ENCODE data around the gene MYO10. TPM values are rescaled to one million over a fixed set of nuclear protein-coding genes. Genes with fewer than 3 reads are reported as not detected.
"Not testable (repeated sequence)": the region's sequence is repeated elsewhere in the genome, so short reads cannot be mapped to it uniquely, and the experiment has no call there.

The MYO10 gene
- total and polyA plus RNA-seq, 4 donors: 4.8 to 19.8 (median 11.5) TPM

- ATAC-seq (ENCODE audit: low FRiP score) (no peak), DNase-seq (no peak)
- 63 to 66% methylated on average over 16 of the region's 16 CpGs for WGBS, 2 donors
- Histone ChIP-seq H3K9me3 (ENCODE audit: control insufficient read depth, low read length) (no peaks in the 10 kb centered on the region), H3K36me3 (ENCODE audit: control insufficient read depth in 1 of 2, insufficient read depth in 2 of 2, low read length in 1 of 2) (peaks cover 0 to 6% of the 10 kb centered on the region in 2 donors), H3K27me3 (ENCODE audit: control insufficient read depth in 1 of 2, insufficient read depth in 2 of 2, low read length in 1 of 2) (no peaks in the 10 kb centered on the region), H3K4me1 (ENCODE audit: control insufficient read depth in 1 of 2, insufficient read depth in 2 of 2, low read length in 2 of 2) (no peaks in the 10 kb centered on the region), H3K4me3 (ENCODE audit: low read length in 2 of 2) (no peak overlapping the region), H3K27ac (ENCODE audit: low read depth in 1 of 2, low read length in 2 of 2) (no peak overlapping the region)
- intact Hi-C loops (cut with DNase I): no loop called here
Measured at GRCh38 chr5:16759147-16759773, 176.8 kb downstream of the MYO10 start.

DNA sequence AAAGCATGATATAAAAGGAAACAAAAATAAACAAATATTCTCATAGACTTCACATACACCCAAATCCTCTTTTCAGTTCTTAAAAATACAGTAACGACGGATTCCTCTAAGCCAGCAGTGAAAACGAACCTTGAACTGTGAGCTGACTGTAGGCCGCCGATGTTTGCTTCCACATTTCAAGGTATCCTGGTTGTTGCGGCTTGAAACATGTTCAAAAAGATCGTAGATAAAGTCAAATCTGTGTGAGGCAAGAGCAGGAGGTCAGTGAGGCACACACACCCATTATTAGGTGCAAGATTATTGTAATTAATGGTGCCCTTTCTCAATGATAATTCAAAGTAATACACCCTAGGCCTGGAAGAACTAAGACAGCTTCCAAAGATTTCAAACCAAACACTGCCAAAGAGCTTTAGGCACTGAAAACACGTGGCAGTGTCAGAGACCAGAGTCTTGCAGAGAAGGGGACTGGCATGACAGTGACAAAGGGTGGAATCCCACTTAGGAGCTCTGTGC lies 178.0 kb downstream of the MYO10 start:
- DNase-seq (no peak), ATAC-seq (ENCODE audit: low FRiP score) (no peak)
- H3K9me3 ChIP-seq (ENCODE audit: control insufficient read depth, low read length): no peaks in the 10 kb centered on the region
- H3K27me3 ChIP-seq (ENCODE audit: control insufficient read depth in 1 of 2, insufficient read depth in 2 of 2, low read length in 1 of 2): no peaks in the 10 kb centered on the region
- H3K4me3 ChIP-seq (ENCODE audit: low read length in 2 of 2): no peak overlapping the region
- 77 to 83% methylated on average over 8 of the region's 8 CpGs for WGBS, 2 donors
- H3K27ac ChIP-seq (ENCODE audit: low read depth in 1 of 2, low read length in 2 of 2): no peak overlapping the region
- no peaks in the 10 kb centered on the region for H3K4me1 ChIP-seq (ENCODE audit: control insufficient read depth in 1 of 2, insufficient read depth in 2 of 2, low read length in 2 of 2)
- intact Hi-C loops (cut with DNase I): no loop called here
- H3K36me3 ChIP-seq (ENCODE audit: control insufficient read depth in 1 of 2, insufficient read depth in 2 of 2, low read length in 1 of 2): peaks cover 0 to 4% of the 10 kb centered on the region in 2 donors

DNA sequence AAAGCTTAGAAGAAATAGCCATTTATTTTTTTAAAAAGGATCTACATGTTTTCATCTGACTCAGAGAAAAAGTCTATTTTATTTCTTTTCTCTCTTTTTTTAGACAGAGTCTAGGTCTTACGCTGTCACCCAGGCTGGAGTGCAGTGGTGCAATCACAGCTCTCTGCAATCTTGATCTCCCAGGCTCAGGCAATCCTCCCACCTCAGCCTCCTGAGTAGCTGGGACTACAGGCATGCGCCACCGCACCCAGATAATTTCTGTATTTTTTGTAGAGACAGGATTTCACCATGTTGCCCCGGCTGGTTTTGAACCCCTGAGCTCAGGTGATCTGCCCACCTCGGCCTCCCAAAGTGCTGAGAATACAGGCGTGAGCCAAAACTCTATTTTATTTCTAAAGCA lies 178.5 kb downstream of the MYO10 start:
- H3K27me3 ChIP-seq (ENCODE audit: control insufficient read depth in 1 of 2, insufficient read depth in 2 of 2, low read length in 1 of 2); ATAC-seq (ENCODE audit: low FRiP score); H3K36me3 ChIP-seq (ENCODE audit: control insufficient read depth in 1 of 2, insufficient read depth in 2 of 2, low read length in 1 of 2); intact Hi-C loops (cut with DNase I); H3K4me3 ChIP-seq (ENCODE audit: low read length in 2 of 2); H3K9me3 ChIP-seq (ENCODE audit: control insufficient read depth, low read length); DNase-seq; H3K4me1 ChIP-seq (ENCODE audit: control insufficient read depth in 1 of 2, insufficient read depth in 2 of 2, low read length in 2 of 2); H3K27ac ChIP-seq (ENCODE audit: low read depth in 1 of 2, low read length in 2 of 2): not testable (repeated sequence)
- WGBS, 2 donors: 92 to 94% methylated on average over 6 of the region's 6 CpGs

- Histone ChIP-seq H3K9me3 (ENCODE audit: control insufficient read depth, low read length) (no peaks in the 10 kb centered on the region), H3K36me3 (ENCODE audit: control insufficient read depth in 1 of 2, insufficient read depth in 2 of 2, low read length in 1 of 2) (peaks cover 0 to 4% of the 10 kb centered on the region in 2 donors), H3K27ac (ENCODE audit: low read depth in 1 of 2, low read length in 2 of 2) (no peak overlapping the region), H3K4me3 (ENCODE audit: low read length in 2 of 2) (no peak overlapping the region), H3K27me3 (ENCODE audit: control insufficient read depth in 1 of 2, insufficient read depth in 2 of 2, low read length in 1 of 2) (no peaks in the 10 kb centered on the region), H3K4me1 (ENCODE audit: control insufficient read depth in 1 of 2, insufficient read depth in 2 of 2, low read length in 2 of 2) (no peaks in the 10 kb centered on the region)
- no peak for ATAC-seq (ENCODE audit: low FRiP score)
- intact Hi-C loops (cut with DNase I): no loop called here
- WGBS, 2 donors: 65 to 66% methylated on average over 5 to 6 of the region's 6 CpGs
- no peak for DNase-seq
Measured at GRCh38 chr5:16757146-16757545, 178.9 kb downstream of the MYO10 start.

DNA sequence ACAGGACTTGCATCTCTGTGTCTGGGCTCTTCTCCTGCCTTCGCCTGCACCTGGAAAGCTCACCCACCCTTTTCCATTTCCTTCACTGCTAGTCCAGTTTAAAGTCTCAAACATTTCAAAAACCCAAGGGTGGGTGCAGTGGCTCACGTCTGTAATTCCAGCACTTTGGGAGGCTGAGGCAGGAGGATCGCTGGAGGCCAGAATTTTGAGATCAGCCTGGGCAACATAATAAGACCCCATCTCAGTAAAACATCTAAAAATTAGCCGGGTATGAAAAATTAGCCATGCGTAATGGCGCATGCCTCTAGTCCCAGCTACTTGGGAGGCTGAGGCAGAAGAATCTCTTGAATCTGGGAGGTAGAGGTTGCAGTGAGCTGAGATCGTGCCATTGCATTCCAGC lies 179.4 kb downstream of the MYO10 start:
- Histone ChIP-seq H3K4me1 (ENCODE audit: control insufficient read depth in 1 of 2, insufficient read depth in 2 of 2, low read length in 2 of 2) (no peaks in the 10 kb centered on the region), H3K36me3 (ENCODE audit: control insufficient read depth in 1 of 2, insufficient read depth in 2 of 2, low read length in 1 of 2) (peaks cover 0 to 4% of the 10 kb centered on the region in 2 donors), H3K27me3 (ENCODE audit: control insufficient read depth in 1 of 2, insufficient read depth in 2 of 2, low read length in 1 of 2) (no peaks in the 10 kb centered on the region), H3K9me3 (ENCODE audit: control insufficient read depth, low read length) (no peaks in the 10 kb centered on the region), H3K27ac (ENCODE audit: low read depth in 1 of 2, low read length in 2 of 2) (no peak overlapping the region), H3K4me3 (ENCODE audit: low read length in 2 of 2) (no peak overlapping the region)
- ATAC-seq (ENCODE audit: low FRiP score): no peak
- WGBS, 2 donors: 94 to 95% methylated on average over 7 of the region's 7 CpGs
- no peak for DNase-seq
- intact Hi-C loops (cut with DNase I): no loop called here

DNA sequence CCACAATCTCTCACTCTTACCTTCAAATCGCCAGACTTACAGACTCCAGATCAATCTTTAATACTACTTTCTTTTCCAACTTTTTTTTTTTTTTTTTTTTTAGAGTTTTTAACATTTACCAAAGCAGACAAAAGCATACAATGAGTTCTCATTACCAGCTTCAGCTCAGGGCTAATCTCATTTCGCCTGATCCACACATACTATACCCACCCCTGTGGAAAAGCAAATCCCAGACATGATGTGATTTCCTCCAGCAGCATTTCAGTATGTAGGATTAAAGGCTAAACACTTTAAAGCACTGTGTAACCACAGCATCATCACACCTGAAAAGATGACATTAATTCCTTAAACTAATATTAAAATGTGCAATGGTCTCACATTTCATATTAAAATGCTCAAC lies 180.4 kb downstream of the MYO10 start:
- ATAC-seq (ENCODE audit: low FRiP score) (no peak), DNase-seq (no peak)
- WGBS, 2 donors: 91 to 92% methylated on average over 2 of the region's 2 CpGs
- Histone ChIP-seq H3K9me3 (ENCODE audit: control insufficient read depth, low read length) (no peaks in the 10 kb centered on the region), H3K27ac (ENCODE audit: low read depth in 1 of 2, low read length in 2 of 2) (no peak overlapping the region), H3K4me3 (ENCODE audit: low read length in 2 of 2) (no peak overlapping the region), H3K36me3 (ENCODE audit: control insufficient read depth in 1 of 2, insufficient read depth in 2 of 2, low read length in 1 of 2) (peaks cover 0 to 4% of the 10 kb centered on the region in 2 donors), H3K27me3 (ENCODE audit: control insufficient read depth in 1 of 2, insufficient read depth in 2 of 2, low read length in 1 of 2) (no peaks in the 10 kb centered on the region), H3K4me1 (ENCODE audit: control insufficient read depth in 1 of 2, insufficient read depth in 2 of 2, low read length in 2 of 2) (no peaks in the 10 kb centered on the region)
- intact Hi-C loops (cut with DNase I): no loop called here

DNA sequence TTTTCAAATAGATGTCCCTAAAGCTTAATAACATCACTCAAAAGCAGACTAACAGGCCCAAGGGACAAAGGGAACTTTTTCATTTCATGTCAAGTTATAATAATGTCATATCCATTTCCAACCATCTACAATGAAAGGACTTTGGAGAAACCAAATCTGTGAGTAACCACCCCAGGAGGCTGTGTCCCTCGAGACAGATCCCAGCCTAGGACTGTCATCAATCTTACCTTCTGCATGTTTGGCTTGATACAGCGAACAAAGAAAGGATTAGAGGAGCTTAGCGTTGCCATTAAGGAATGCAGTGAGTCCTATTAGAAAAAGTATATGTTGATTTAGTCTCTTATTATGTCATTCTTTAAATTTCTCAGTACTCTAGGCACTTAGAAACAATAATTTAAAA lies 181.5 kb downstream of the MYO10 start:
- intact Hi-C loops (cut with DNase I): no loop called here

GRCh38 chr5:16754086-16754485 lies 182.0 kb downstream of the MYO10 start:
- WGBS, 2 donors: 34 to 45% methylated on average over 3 of the region's 3 CpGs
- no peak for DNase-seq
- Histone ChIP-seq H3K27me3 (ENCODE audit: control insufficient read depth in 1 of 2, insufficient read depth in 2 of 2, low read length in 1 of 2) (no peaks in the 10 kb centered on the region), H3K4me3 (ENCODE audit: low read length in 2 of 2) (no peak overlapping the region), H3K36me3 (ENCODE audit: control insufficient read depth in 1 of 2, insufficient read depth in 2 of 2, low read length in 1 of 2) (peaks cover 0 to 4% of the 10 kb centered on the region in 2 donors), H3K4me1 (ENCODE audit: control insufficient read depth in 1 of 2, insufficient read depth in 2 of 2, low read length in 2 of 2) (no peaks in the 10 kb centered on the region), H3K9me3 (ENCODE audit: control insufficient read depth, low read length) (no peaks in the 10 kb centered on the region), H3K27ac (ENCODE audit: low read depth in 1 of 2, low read length in 2 of 2) (no peak overlapping the region)
- ATAC-seq (ENCODE audit: low FRiP score): no peak
- intact Hi-C loops (cut with DNase I): no loop called here

More for the DNA sequence above, 181.5 kb downstream of the MYO10 start:
- Histone ChIP-seq H3K4me1 (ENCODE audit: control insufficient read depth in 1 of 2, insufficient read depth in 2 of 2, low read length in 2 of 2) (no peaks in the 10 kb centered on the region), H3K27me3 (ENCODE audit: control insufficient read depth in 1 of 2, insufficient read depth in 2 of 2, low read length in 1 of 2) (no peaks in the 10 kb centered on the region), H3K36me3 (ENCODE audit: control insufficient read depth in 1 of 2, insufficient read depth in 2 of 2, low read length in 1 of 2) (peaks cover 0 to 4% of the 10 kb centered on the region in 2 donors), H3K27ac (ENCODE audit: low read depth in 1 of 2, low read length in 2 of 2) (no peak overlapping the region), H3K4me3 (ENCODE audit: low read length in 2 of 2) (no peak overlapping the region), H3K9me3 (ENCODE audit: control insufficient read depth, low read length) (no peaks in the 10 kb centered on the region)
- DNase-seq: no peak
- WGBS, 2 donors: 17 to 34% methylated on average over 3 of the region's 3 CpGs
- no peak for ATAC-seq (ENCODE audit: low FRiP score)

DNA sequence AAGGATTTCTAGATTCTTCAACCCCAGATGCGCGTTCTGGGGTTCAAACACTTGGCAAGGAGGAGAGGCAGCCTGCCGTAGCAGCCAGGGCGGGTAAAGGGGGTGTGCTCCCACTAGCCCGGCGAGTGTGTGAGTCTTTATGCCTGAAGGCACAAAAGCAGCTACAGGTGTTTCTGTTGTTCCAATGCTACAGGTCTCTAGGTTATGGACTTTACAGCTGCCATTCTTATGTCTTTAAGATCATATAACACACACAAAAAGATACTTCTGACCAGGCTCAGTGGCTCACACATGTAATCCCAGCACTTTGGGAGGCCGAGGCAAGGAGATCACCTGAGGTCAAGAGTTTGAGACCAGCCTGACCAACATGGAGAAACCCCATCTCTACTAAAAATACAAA lies 185.6 kb downstream of the MYO10 start:
- no peaks in the 10 kb centered on the region for H3K27me3 ChIP-seq (ENCODE audit: control insufficient read depth in 1 of 2, insufficient read depth in 2 of 2, low read length in 1 of 2)
- no peak for ATAC-seq (ENCODE audit: low FRiP score)
- no peaks in the 10 kb centered on the region for H3K9me3 ChIP-seq (ENCODE audit: control insufficient read depth, low read length)
- no peaks in the 10 kb centered on the region for H3K4me1 ChIP-seq (ENCODE audit: control insufficient read depth in 1 of 2, insufficient read depth in 2 of 2, low read length in 2 of 2)
- H3K4me3 ChIP-seq (ENCODE audit: low read length in 2 of 2): no peak overlapping the region
- H3K36me3 ChIP-seq (ENCODE audit: control insufficient read depth in 1 of 2, insufficient read depth in 2 of 2, low read length in 1 of 2): no peaks in the 10 kb centered on the region
- H3K27ac ChIP-seq (ENCODE audit: low read depth in 1 of 2, low read length in 2 of 2): no peak overlapping the region
- intact Hi-C loops (cut with DNase I): no loop called here
- WGBS, 2 donors: 96% methylated on average over 7 of the region's 7 CpGs
- no peak for DNase-seq

All from aorta (tissue), 5 donors.